Uterus (tissue), 4 donors: ENCODE results near the gene CAVIN2. TPM values are rescaled to one million over a fixed set of nuclear protein-coding genes. Genes with fewer than 3 reads are reported as not detected.

Experiments used
- DNase-seq, 2 donors: peaks; one replicate each; pipeline ENCODE4 v3.0.0-alpha.2; 2019 to 2020
- H3K27ac ChIP-seq, 2 donors: fragments of 200-600 bp; sonication (generic); 1 replicate in 1 of 2; 2 replicates in 1 of 2; pipeline ENCODE4 v1.5.1; 2016 to 2018
- H3K27me3 ChIP-seq, 2 donors: fragments of 200-600 bp; sonication (generic); one replicate each; pipeline ENCODE4 v1.5.1; 2018 to 2019; ENCODE audit warnings: control low read depth in 1 of 2
- H3K36me3 ChIP-seq, 2 donors: fragments of 200-600 bp; sonication (generic); one replicate each; pipeline ENCODE4 v1.5.1; 2019; ENCODE audit warnings: control low read depth in 1 of 2
- H3K4me1 ChIP-seq, 2 donors: fragments of 200-600 bp; sonication (generic); one replicate each; pipeline ENCODE4 v1.5.1; 2018 to 2019; ENCODE audit warnings: control low read depth in 1 of 2
- H3K4me3 ChIP-seq, 2 donors: fragments of 200-600 bp; sonication (generic); 1 replicate in 1 of 2; 2 replicates in 1 of 2; pipeline ENCODE4 v1.5.1; 2018 to 2019; ENCODE audit warnings: mild to moderate bottlenecking in 1 of 2
- H3K9me3 ChIP-seq, 2 donors: fragments of 200-600 bp; sonication (generic); one replicate each; pipeline ENCODE4 v1.5.1; 2019; ENCODE audit warnings: control low read depth in 1 of 2
- POLR2A ChIP-seq, 2 donors: fragments of 450-650 bp; IDR thresholded peaks; one replicate each; pipeline ENCODE4 v1.6.1; 2016; ENCODE audit warnings: antibody characterized with exemption in 2 of 2, mild to moderate bottlenecking in 1 of 2, moderate library complexity in 1 of 2
- intact Hi-C: fragments of 100-400 bp; cut with DNase I; formaldehyde crosslinking; loops from one replicate; pipeline ENCODE4 v1.15.1; 2023; ENCODE audit warnings: low total_unique reads
- total RNA-seq, 4 donors: library from RNA; depleted of rRNA in 3 of 4; stranded (reverse); fragments of >200 nt in 3 of 4; gene quantifications; one replicate each; pipeline versions ENCODE4 v1.1.0 to v1.2.4, GENCODE V29; 2014 to 2023
- TF ChIP-seq, protein P1 (sequence below), 4 experiments: fragments of 200-600 bp in 2 of 4; fragments of 450-650 bp in 2 of 4; sonication (generic) in 2 of 4; IDR thresholded peaks; one replicate each; pipeline ENCODE4 v1.5.1; 2016 to 2019; ENCODE audit warnings: antibody characterized with exemption in 4 of 4, mild to moderate bottlenecking in 2 of 4, moderate library complexity in 1 of 4
- donor health status: DM: yes; HTN: yes; CAD: no.

CAVIN2 gene, protein sequence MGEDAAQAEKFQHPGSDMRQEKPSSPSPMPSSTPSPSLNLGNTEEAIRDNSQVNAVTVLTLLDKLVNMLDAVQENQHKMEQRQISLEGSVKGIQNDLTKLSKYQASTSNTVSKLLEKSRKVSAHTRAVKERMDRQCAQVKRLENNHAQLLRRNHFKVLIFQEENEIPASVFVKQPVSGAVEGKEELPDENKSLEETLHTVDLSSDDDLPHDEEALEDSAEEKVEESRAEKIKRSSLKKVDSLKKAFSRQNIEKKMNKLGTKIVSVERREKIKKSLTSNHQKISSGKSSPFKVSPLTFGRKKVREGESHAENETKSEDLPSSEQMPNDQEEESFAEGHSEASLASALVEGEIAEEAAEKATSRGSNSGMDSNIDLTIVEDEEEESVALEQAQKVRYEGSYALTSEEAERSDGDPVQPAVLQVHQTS
- 100 to 1,000 TPM in 3 of 4 donors, 10 to 100 TPM in 1; 37.3 to 235 (median 121) TPM for total RNA-seq

DNA sequence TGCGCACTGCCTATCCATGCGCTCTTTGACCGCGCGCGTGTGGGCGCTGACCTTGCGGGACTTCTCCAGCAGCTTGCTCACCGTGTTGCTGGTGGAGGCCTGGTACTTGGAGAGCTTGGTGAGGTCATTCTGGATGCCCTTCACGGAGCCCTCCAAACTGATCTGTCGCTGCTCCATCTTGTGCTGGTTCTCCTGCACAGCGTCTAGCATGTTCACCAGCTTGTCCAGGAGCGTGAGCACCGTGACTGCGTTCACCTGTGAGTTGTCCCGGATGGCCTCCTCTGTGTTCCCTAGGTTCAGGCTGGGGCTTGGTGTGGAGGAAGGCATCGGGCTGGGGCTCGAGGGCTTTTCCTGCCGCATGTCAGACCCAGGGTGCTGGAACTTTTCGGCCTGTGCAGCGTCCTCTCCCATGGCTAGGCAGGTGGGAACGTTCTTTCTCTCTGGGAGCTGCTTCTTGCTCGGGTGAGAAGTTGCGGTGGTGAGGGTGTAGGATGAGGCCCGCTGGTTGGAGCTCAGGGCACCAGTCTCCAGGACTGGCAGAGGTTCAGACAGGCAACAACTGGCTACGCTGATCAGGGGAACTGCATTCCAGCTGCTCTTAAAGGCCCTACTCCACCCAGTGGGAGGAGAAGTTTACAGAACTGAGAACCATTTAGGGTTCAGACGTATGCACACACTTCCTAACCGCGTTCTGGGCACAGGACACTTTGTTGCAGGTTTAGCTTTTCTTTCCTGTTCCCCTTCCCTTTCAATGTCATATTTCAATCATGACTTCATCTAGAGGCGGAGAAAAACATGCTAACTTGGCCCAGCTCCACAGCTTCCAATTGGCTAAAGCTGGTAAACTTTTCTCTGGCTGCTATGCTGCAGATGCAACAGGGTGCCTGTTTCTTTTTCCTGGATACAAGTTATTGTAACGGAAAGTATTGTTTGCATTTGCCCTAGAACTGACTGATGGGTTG lies at the start of gene CAVIN2:
Gene CAVIN2, minus strand, starts transcription at position 574 of the 962 bp plus-strand sequence. Its CDS starts 163 bp downstream, at position 411.
- H3K36me3 ChIP-seq = no peaks in the 10 kb centered on the region
- H3K4me3 ChIP-seq = peak within 1 kb of the TSS; percentile 39 to 48
- H3K4me1 ChIP-seq = no peaks in the 10 kb centered on the region
- H3K27me3 ChIP-seq = no peaks in the 10 kb centered on the region
- TF ChIP-seq POLR2A (IDR thresholded peaks at IDR 0.05) = peak; percentile 55 to 64
- TF ChIP-seq, protein P1, sequence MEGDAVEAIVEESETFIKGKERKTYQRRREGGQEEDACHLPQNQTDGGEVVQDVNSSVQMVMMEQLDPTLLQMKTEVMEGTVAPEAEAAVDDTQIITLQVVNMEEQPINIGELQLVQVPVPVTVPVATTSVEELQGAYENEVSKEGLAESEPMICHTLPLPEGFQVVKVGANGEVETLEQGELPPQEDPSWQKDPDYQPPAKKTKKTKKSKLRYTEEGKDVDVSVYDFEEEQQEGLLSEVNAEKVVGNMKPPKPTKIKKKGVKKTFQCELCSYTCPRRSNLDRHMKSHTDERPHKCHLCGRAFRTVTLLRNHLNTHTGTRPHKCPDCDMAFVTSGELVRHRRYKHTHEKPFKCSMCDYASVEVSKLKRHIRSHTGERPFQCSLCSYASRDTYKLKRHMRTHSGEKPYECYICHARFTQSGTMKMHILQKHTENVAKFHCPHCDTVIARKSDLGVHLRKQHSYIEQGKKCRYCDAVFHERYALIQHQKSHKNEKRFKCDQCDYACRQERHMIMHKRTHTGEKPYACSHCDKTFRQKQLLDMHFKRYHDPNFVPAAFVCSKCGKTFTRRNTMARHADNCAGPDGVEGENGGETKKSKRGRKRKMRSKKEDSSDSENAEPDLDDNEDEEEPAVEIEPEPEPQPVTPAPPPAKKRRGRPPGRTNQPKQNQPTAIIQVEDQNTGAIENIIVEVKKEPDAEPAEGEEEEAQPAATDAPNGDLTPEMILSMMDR (IDR thresholded peaks at IDR 0.05) = no peak
- peak; percentile 48 to 82 for DNase-seq
- intact Hi-C loops = no loop called here
- no peaks in the 10 kb centered on the region for H3K9me3 ChIP-seq
- H3K27ac ChIP-seq = peak within 1 kb of the TSS; percentile 84 to 86

DNA sequence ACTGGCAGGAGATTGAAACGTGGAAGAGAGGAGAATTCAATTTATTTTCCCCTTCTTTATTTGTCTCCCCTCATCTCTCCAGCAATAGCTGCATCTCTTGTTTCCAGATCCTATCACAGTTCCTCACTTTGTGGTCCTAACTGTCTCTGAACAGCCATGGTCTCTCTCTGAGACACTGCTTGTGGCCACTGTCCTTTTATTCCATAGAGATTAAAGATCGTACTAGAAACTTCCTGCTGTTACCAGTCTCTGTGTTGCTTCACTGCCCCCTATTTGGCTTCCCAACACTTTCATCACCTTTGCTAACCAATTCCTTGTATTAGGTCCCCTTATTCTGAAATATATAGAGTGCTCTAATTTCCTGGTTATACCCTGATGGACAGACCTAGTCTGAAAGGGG lies 48.9 kb upstream of the CAVIN2 start:
- Histone ChIP-seq H3K36me3 (no peaks in the 10 kb centered on the region), H3K27ac (peak overlapping the region; percentile 8 to 32), H3K27me3 (no peaks in the 10 kb centered on the region), H3K4me1 (peaks cover 0 to 5% of the 10 kb centered on the region in 2 donors), H3K4me3 (no peak overlapping the region), H3K9me3 (no peaks in the 10 kb centered on the region)
- no peak for TF ChIP-seq POLR2A (IDR thresholded peaks at IDR 0.05)
- TF ChIP-seq, protein P1 (IDR thresholded peaks at IDR 0.05) = no peak
- no peak for DNase-seq
- intact Hi-C loops = no loop called here

DNA sequence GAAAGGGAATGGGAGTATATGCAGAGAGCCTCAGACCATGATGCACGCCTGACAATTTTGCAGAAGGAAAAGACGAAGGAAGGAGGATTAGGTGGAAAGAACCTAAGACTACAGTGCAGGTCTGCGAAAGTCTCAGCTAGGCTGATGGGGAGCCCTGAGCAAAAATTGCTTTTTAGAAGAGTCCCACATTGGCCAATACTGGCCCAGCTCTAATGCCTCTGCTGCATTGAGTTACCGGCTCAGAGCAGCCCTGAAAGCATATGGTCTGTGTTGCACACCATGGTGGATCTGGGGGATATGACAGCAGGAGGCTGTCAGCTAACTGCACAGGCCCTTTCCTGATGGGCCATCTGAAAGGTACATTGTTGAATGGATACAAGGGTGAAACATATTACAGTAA lies 48.3 kb upstream of the CAVIN2 start:
- DNase-seq = no peak
- intact Hi-C loops = no loop called here
- H3K27ac ChIP-seq = peak overlapping the region; percentile 32 to 35
- TF ChIP-seq, protein P1 (IDR thresholded peaks at IDR 0.05) = no peak
- no peak for TF ChIP-seq POLR2A (IDR thresholded peaks at IDR 0.05)
- no peaks in the 10 kb centered on the region for H3K36me3 ChIP-seq
- H3K4me1 ChIP-seq = peaks cover 0 to 5% of the 10 kb centered on the region in 2 donors
- no peak overlapping the region for H3K4me3 ChIP-seq
- H3K9me3 ChIP-seq = no peaks in the 10 kb centered on the region
- H3K27me3 ChIP-seq = no peaks in the 10 kb centered on the region

DNA sequence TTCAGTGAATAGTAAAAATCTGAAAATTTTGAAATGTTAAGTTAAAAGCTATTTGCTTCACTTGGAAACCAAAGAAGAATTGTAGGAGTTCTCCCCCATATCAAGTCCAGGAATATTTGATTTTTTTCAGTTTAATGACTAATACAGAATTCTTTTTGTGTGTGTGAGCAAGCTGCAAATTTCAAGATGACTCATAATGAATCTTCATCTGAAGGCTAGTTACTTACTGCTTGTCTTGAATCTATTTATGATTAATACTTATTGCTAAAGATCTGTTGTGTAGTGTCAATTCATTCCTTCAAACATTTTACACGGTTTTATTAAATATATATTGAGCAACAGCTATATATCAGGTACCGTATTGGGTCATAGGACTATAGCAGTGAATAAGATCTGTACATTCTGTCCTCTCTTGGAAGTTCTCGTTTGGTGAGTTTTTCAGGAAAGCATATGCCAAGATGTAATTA lies 47.8 kb upstream of the CAVIN2 start:
- H3K36me3 ChIP-seq = no peaks in the 10 kb centered on the region
- TF ChIP-seq, protein P1 (IDR thresholded peaks at IDR 0.05) = no peak
- no peak for TF ChIP-seq POLR2A (IDR thresholded peaks at IDR 0.05)
- H3K9me3 ChIP-seq = no peaks in the 10 kb centered on the region
- peak overlapping the region; percentile 34 to 35 for H3K27ac ChIP-seq
- H3K27me3 ChIP-seq = no peaks in the 10 kb centered on the region
- intact Hi-C loops = no loop called here
- peaks cover 0 to 5% of the 10 kb centered on the region in 2 donors for H3K4me1 ChIP-seq
- no peak for DNase-seq
- H3K4me3 ChIP-seq = no peak overlapping the region
